SK-N-SH (cell line): Measurements from ENCODE around the gene SOX8.

Experiments
- CHD2 ChIP-seq: fragments of 150-350 bp; IDR thresholded peaks from 2 replicates; pipeline ENCODE4 v1.6.1; 2018; ENCODE audit warnings: low read length; ENCODE audit not compliant: partially characterized antibody
- EZH2phosphoT487 ChIP-seq: fragments of 200-600 bp; sonication (generic); IDR thresholded peaks from 2 replicates; pipeline ENCODE4 v1.6.1; 2017; ENCODE audit warnings: low read depth, mixed run types, mild to moderate bottlenecking, antibody characterized with exemption, moderate library complexity, borderline replicate concordance
- FOXJ3 ChIP-seq: sonication (generic); formaldehyde crosslinking; IDR thresholded peaks from 2 replicates; pipeline ENCODE4 v1.5.1; 2020; ENCODE audit warnings: mild to moderate bottlenecking, missing genetic modification reagents
- MAX ChIP-seq: IDR thresholded peaks from 2 replicates; pipeline ENCODE4 v1.4.0; 2012; ENCODE audit warnings: low read depth
- NFIC ChIP-seq: IDR thresholded peaks from 2 replicates; pipeline ENCODE4 v1.4.0; 2012; ENCODE audit warnings: borderline replicate concordance
- POLR2AphosphoS5 ChIP-seq: IDR thresholded peaks from 2 replicates; pipeline ENCODE4 v1.6.1; 2012; ENCODE audit warnings: low read depth, low read length
- RAD21 ChIP-seq: IDR thresholded peaks from 2 replicates; pipeline ENCODE4 v1.6.1; 2012; ENCODE audit warnings: mild to moderate bottlenecking, low read length
- RFX5 ChIP-seq: IDR thresholded peaks from 2 replicates; pipeline ENCODE4 v1.6.1; 2012; ENCODE audit warnings: mild to moderate bottlenecking, improper control_type of control experiment, low read length
- SMC3 ChIP-seq: IDR thresholded peaks from 2 replicates; pipeline ENCODE4 v1.6.1; 2012; ENCODE audit warnings: low read depth, low read length, improper control_type of control experiment
- TCF12 ChIP-seq: IDR thresholded peaks from 2 replicates; pipeline ENCODE4 v1.4.0; 2012
- TEAD4 ChIP-seq: IDR thresholded peaks from 2 replicates; pipeline ENCODE4 v1.4.0; 2012; ENCODE audit warnings: mild to moderate bottlenecking, borderline replicate concordance; ENCODE audit not compliant: insufficient read depth
- YY1 ChIP-seq: IDR thresholded peaks from 2 replicates; pipeline ENCODE4 v1.4.0; 2012; ENCODE audit warnings: low read depth, mild to moderate bottlenecking
- TF ChIP-seq, protein P1 (sequence below): fragments of 200-600 bp; sonication (generic); IDR thresholded peaks from 2 replicates; pipeline ENCODE4 v1.6.1; 2017; ENCODE audit warnings: antibody characterized with exemption, mild to moderate bottlenecking, moderate library complexity

DNA sequence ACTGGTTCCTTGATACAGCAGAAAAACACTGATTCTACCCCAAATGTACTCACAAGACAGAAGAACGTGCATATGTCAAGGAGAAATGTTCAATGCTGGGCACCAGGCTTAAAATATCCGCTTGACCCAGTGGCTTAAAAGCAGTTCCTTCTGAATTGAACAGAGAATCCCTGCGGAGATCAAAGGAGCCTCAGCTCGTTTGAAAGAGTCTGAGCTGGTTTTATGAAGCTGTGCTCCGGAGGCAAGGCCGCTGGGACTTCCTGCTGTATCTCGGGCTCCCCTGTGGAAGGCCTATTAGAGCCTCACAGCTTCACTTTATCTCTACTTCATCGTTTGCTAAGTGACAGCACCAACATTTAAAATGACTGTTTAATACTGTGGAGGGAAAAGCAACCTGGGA, 12.9 kb upstream of the SOX8 start:
- TF ChIP-seq TEAD4 (no peak), FOXJ3 (CRISPR knock-in tag) (no peak), TCF12 (no peak), CHD2 (no peak), EZH2phosphoT487 (no peak), RAD21 (no peak), NFIC (no peak), MAX (no peak), YY1 (no peak), RFX5 (no peak), POLR2AphosphoS5 (no peak), SMC3 (no peak)
- TF ChIP-seq, protein P1, sequence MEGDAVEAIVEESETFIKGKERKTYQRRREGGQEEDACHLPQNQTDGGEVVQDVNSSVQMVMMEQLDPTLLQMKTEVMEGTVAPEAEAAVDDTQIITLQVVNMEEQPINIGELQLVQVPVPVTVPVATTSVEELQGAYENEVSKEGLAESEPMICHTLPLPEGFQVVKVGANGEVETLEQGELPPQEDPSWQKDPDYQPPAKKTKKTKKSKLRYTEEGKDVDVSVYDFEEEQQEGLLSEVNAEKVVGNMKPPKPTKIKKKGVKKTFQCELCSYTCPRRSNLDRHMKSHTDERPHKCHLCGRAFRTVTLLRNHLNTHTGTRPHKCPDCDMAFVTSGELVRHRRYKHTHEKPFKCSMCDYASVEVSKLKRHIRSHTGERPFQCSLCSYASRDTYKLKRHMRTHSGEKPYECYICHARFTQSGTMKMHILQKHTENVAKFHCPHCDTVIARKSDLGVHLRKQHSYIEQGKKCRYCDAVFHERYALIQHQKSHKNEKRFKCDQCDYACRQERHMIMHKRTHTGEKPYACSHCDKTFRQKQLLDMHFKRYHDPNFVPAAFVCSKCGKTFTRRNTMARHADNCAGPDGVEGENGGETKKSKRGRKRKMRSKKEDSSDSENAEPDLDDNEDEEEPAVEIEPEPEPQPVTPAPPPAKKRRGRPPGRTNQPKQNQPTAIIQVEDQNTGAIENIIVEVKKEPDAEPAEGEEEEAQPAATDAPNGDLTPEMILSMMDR = no peak
